Nephron progenitor cell (in vitro differentiated cells): ENCODE data around the gene EIPR1.

Source experiments
- DNase-seq: peaks from one replicate; pipeline ENCODE4 v3.0.0; 2021
- H3K27ac Mint-ChIP-seq: 2 replicates; pipeline ENCODE4 v1.8.0; 2021; ENCODE audit warnings: mild to moderate bottlenecking, moderate library complexity, mixed read lengths
- H3K27me3 Mint-ChIP-seq: 2 replicates; pipeline ENCODE4 v1.8.0; 2021; ENCODE audit warnings: mild to moderate bottlenecking, low read depth, mixed read lengths; ENCODE audit not compliant: poor library complexity
- H3K36me3 Mint-ChIP-seq: 2 replicates; pipeline ENCODE4 v1.8.0; 2021; ENCODE audit warnings: low read depth, mixed read lengths
- H3K4me1 Mint-ChIP-seq: 2 replicates; pipeline ENCODE4 v1.8.0; 2021; ENCODE audit warnings: mixed read lengths
- H3K4me3 Mint-ChIP-seq: 2 replicates; pipeline ENCODE4 v1.8.0; 2021; ENCODE audit warnings: mild to moderate bottlenecking, moderate library complexity, mixed read lengths
- H3K9me3 Mint-ChIP-seq: 2 replicates; pipeline ENCODE4 v1.8.0; 2021; ENCODE audit warnings: mild to moderate bottlenecking, moderate library complexity, mixed read lengths
- CTCF ChIP-seq: fragments of 200-600 bp; sonication (generic); IDR thresholded peaks from 2 replicates; pipeline ENCODE4 v1.5.0; 2021; ENCODE audit warnings: antibody characterized with exemption

EIPR1 gene

GRCh38 chr2:3340144-3340543 is 37.5 kb downstream of the EIPR1 start:
- peaks cover 33% of the 10 kb centered on the region for H3K36me3 Mint-ChIP-seq
- H3K27ac Mint-ChIP-seq: no peak overlapping the region
- TF ChIP-seq CTCF: no peak
- H3K4me3 Mint-ChIP-seq: no peak overlapping the region
- peaks cover 4% of the 10 kb centered on the region for H3K4me1 Mint-ChIP-seq
- H3K9me3 Mint-ChIP-seq: no peaks in the 10 kb centered on the region
- no peaks in the 10 kb centered on the region for H3K27me3 Mint-ChIP-seq
- no peak for DNase-seq

DNA sequence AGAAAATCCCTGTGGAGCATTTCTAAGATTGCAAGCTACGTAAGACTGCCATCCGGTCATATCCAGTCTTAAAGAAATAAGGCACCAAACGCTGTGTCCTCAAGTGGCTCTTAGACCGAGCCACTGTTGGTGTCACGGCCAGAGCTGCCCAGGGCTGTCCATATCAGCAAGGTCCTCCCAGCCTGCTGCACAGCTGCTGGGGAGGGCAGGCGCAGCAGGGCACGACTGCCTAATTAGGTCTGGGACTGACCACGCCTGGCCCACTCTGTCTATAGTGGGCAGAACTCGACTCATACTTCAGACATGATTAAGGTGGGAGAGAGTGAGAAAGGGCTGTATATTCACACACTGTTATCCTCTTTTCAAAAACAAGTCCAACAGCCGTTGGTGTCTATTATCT is 39.3 kb downstream of the EIPR1 start:
- DNase-seq: no peak
- H3K4me3 Mint-ChIP-seq: no peak overlapping the region
- H3K36me3 Mint-ChIP-seq: peaks cover 50% of the 10 kb centered on the region
- peaks cover 4% of the 10 kb centered on the region for H3K4me1 Mint-ChIP-seq
- no peak for TF ChIP-seq CTCF
- H3K27ac Mint-ChIP-seq: no peak overlapping the region
- no peaks in the 10 kb centered on the region for H3K9me3 Mint-ChIP-seq
- no peaks in the 10 kb centered on the region for H3K27me3 Mint-ChIP-seq

DNA sequence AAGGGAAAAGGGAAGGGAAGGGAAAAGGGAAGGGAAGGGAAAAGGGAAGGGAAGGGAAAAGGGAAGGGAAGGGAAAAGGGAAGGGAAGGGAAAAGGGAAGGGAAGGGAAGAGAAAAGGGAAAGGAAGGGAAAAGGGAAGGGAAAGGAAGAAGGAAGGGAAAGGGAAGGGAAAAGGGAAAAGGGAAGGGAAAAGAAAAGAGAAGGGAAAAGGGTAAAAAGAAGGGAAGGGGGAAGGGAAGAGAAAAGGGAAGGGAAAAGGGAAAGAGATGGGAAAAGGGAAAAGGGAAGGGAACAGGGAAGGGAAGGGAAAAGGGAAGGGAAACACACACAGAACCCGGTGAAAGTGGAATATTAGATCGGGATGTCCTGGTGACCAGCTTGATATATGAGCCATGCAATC is 40.8 kb downstream of the EIPR1 start:
- TF ChIP-seq CTCF: no peak
- H3K36me3 Mint-ChIP-seq: peaks cover 64% of the 10 kb centered on the region
- H3K9me3 Mint-ChIP-seq: no peaks in the 10 kb centered on the region
- H3K27ac Mint-ChIP-seq: no peak overlapping the region
- H3K27me3 Mint-ChIP-seq: no peaks in the 10 kb centered on the region
- H3K4me3 Mint-ChIP-seq: no peak overlapping the region
- DNase-seq: no peak
- H3K4me1 Mint-ChIP-seq: peaks cover 4% of the 10 kb centered on the region

DNA sequence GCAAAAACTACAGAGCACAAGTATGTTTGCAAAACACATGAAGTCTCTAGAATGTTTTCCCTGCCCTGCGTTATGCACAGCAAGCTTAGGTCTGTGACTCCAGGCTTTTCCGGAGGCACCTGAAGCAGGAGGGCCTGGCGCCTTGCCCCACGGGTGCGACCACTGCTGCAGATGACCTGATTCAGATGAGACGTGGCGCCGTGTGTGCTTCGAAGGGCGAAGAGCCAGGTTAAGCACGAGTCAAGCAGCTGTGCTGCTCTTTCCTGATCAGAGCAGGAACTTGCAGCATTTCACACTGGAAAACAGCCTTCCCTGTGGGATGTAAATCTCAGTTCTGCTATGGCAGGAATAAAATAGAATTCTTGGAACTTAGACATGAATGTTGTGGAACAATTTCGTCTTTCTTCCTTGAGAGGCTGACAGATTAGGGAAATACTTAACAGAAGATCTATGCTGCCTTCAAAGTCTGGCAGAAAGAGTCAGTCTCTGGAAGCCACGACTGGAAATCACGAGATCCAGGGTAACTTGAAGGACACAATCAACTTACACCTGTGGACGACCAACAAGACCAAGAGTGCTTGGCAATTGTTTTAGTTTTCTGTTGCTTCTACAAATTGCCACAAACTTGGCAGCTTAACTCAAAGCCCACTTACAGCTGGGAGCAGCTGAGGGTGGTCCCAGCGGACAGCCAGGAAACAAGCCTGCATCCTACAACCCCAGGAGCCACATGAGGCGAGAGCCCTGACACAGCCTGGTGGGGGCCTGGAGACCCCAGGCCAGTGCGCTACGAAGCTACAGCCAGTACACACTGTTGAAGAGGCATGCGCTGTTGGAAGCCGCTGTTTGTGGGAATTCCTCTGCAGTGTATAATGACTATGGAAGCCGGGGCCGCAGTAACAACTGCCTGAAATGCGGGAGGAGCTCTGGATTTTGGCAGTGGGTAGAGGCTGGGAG is 42.9 kb downstream of the EIPR1 start:
- H3K4me3 Mint-ChIP-seq: no peak overlapping the region
- no peak for TF ChIP-seq CTCF
- DNase-seq: no peak
- H3K36me3 Mint-ChIP-seq: peaks cover 68% of the 10 kb centered on the region
- H3K4me1 Mint-ChIP-seq: peaks cover 4% of the 10 kb centered on the region
- H3K9me3 Mint-ChIP-seq: peaks cover 10% of the 10 kb centered on the region
- no peak overlapping the region for H3K27ac Mint-ChIP-seq
- peaks cover 5% of the 10 kb centered on the region for H3K27me3 Mint-ChIP-seq

DNA sequence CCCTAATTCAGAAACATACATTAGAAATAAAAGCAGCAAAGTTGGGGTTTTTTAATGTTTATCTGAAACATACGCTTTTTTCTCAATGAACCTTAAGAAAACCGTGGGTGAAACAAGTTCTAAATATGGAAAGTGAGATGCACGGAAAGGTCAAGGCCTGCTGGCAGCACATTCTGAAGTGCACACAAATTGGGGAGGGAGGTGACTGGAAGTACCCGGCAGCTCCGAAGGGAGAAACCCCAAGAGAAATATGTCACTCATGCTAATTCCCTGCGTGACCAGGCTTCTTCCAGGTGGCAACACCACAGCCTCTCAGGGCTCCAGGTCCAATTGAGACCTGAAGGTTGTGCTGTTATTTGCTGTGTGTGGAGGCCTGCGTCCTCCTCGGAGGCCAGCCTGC is 45.5 kb downstream of the EIPR1 start:
- DNase-seq: no peak
- peaks cover 65% of the 10 kb centered on the region for H3K36me3 Mint-ChIP-seq

More for the DNA sequence above, 45.5 kb downstream of the EIPR1 start:
- Mint-ChIP-seq H3K4me1 (peaks cover 4% of the 10 kb centered on the region), H3K27me3 (peaks cover 8% of the 10 kb centered on the region), H3K4me3 (no peak overlapping the region), H3K27ac (no peak overlapping the region), H3K9me3 (peaks cover 10% of the 10 kb centered on the region)
- no peak for TF ChIP-seq CTCF
